ENCODE measurements around the gene GLRX3.
"Not testable (repeated sequence)": the region's sequence is repeated elsewhere in the genome, so short reads cannot be mapped to it uniquely, and the experiment has no call there.

The GLRX3 gene

GRCh38 chr10:130189608-130190054 is 53.4 kb downstream of the GLRX3 start:
- no peak for DNase-seq

GRCh38 chr10:130190055-130190736 is 54.0 kb downstream of the GLRX3 start:
- DNase-seq = peak; percentile 91

GRCh38 chr10:130190737-130191115 is 54.5 kb downstream of the GLRX3 start:
- no peak for DNase-seq

- DNase-seq = no peak
Observed at GRCh38 chr10:130191380-130191779, 55.2 kb downstream of the GLRX3 start.

- no peak for DNase-seq
Observed at GRCh38 chr10:130192276-130192848, 56.2 kb downstream of the GLRX3 start.

GRCh38 chr10:130193033-130193432 is 56.8 kb downstream of the GLRX3 start:
- no peak for DNase-seq

GRCh38 chr10:130193493-130194193 is 57.5 kb downstream of the GLRX3 start:
- no peak for DNase-seq

- no peak for DNase-seq
Observed at GRCh38 chr10:130194194-130194990, 58.2 kb downstream of the GLRX3 start.

- no peak for DNase-seq
Observed at GRCh38 chr10:130194991-130195645, 58.9 kb downstream of the GLRX3 start.

GRCh38 chr10:130195746-130196294 is 59.6 kb downstream of the GLRX3 start:
- no peak for DNase-seq

- no peak for DNase-seq
Observed at GRCh38 chr10:130196511-130197487, 60.6 kb downstream of the GLRX3 start.

- DNase-seq = no peak
Observed at GRCh38 chr10:130198651-130199050, 62.5 kb downstream of the GLRX3 start.

GRCh38 chr10:130200179-130201042 is 64.2 kb downstream of the GLRX3 start:
- DNase-seq = no peak

GRCh38 chr10:130201043-130201380 is 64.8 kb downstream of the GLRX3 start:
- DNase-seq = no peak

- DNase-seq = not testable (repeated sequence)
Observed at GRCh38 chr10:130202150-130202549, 66.0 kb downstream of the GLRX3 start.

- no peak for DNase-seq
Observed at GRCh38 chr10:130202984-130203621, 66.9 kb downstream of the GLRX3 start.

GRCh38 chr10:130203626-130204025 is 67.4 kb downstream of the GLRX3 start:
- DNase-seq = no peak

GRCh38 chr10:130206216-130206737 is 70.1 kb downstream of the GLRX3 start:
- no peak for DNase-seq

GRCh38 chr10:130207205-130207604 is 71.0 kb downstream of the GLRX3 start:
- no peak for DNase-seq

All from T-helper 9 cell (primary cell).